ENCODE data around the gene MRPL51.
A peak's percentile ranks its signal among the peaks of the same experiment; 100 is the strongest.
"Not testable (repeated sequence)": the region's sequence is repeated elsewhere in the genome, so short reads cannot be mapped to it uniquely, and the experiment has no call there.

Gene MRPL51

GRCh38 chr12:6469092-6469491 lies 24.0 kb downstream of the MRPL51 start:
- TF ChIP-seq CTCF (IDR thresholded peaks at IDR 0.05; ENCODE audit: control extremely low read depth, extremely low read depth, low read depth, missing control alignments) = no peak
- ChIA-PET POLR2A (interaction anchor here (0.9 to 2.8 kb wide), 6 partner anchors 8 to 70 kb away, joined by 4 to 73 read pairs (median 12); partner anchors contain the start of gene MRPL51), CTCF (interaction anchor here (1.1 to 3.1 kb wide), 4 partner anchors 8 to 69 kb away, joined by 3 to 31 read pairs (median 9); partner anchors contain the start of gene MRPL51)
- no peak for DNase-seq (ENCODE audit: extremely low spot score)

- CTCF ChIA-PET = interaction anchor here (1.1 kb wide), 2 partner anchors 44 to 69 kb away, joined by 3 read pairs; no protein-coding TSS in a partner anchor
- POLR2A ChIA-PET = interaction anchor here (0.9 to 1.4 kb wide), 2 partner anchors 7 to 25 kb away, joined by 4 to 5 read pairs; partner anchors contain the start of gene MRPL51
- no peak for TF ChIP-seq CTCF (IDR thresholded peaks at IDR 0.05; ENCODE audit: control extremely low read depth, extremely low read depth, low read depth, missing control alignments)
- no peak for DNase-seq (ENCODE audit: extremely low spot score)
Observed at GRCh38 chr12:6468283-6468575, 24.8 kb downstream of the MRPL51 start.

GRCh38 chr12:6467571-6468282 lies 25.3 kb downstream of the MRPL51 start:
- ChIA-PET CTCF (interaction anchor here (1.1 kb wide), 2 partner anchors 44 to 70 kb away, joined by 3 read pairs; no protein-coding TSS in a partner anchor), POLR2A (interaction anchor here (1.4 kb wide), 1 partner anchor 26 kb away, joined by 4 read pairs; the partner anchor contains the start of gene MRPL51)
- DNase-seq (ENCODE audit: extremely low spot score) = not testable (repeated sequence)

DNA sequence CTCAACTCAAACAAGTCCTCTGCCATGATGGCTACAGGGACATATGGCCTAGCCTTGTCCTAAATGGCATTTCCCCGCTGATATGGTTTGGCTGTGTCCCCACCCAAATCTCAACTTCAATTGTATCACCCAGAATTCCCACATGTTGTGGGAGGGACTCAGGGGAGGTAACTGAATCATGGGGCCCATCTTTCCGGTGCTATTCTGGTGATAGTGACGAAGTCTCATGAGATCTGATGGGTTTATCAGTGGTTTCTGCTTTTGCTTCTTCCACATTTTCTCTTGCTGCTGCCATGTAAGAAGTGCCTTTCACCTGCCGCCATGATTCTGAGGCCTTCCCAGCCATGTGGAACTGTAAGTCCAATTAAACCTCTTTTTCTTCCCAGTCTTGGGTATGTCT lies 26.3 kb downstream of the MRPL51 start:
- POLR2A ChIA-PET = interaction anchor here (0.5 to 1.4 kb wide), 2 partner anchors 10 to 41 kb away, joined by 3 to 4 read pairs; no protein-coding TSS in a partner anchor
- CTCF ChIA-PET = interaction anchor here (1.1 to 3.7 kb wide), 8 partner anchors 13 to 138 kb away, joined by 3 to 89 read pairs (median 20); partner anchors contain the start of genes CD27, MRPL51 and TAPBPL

DNA sequence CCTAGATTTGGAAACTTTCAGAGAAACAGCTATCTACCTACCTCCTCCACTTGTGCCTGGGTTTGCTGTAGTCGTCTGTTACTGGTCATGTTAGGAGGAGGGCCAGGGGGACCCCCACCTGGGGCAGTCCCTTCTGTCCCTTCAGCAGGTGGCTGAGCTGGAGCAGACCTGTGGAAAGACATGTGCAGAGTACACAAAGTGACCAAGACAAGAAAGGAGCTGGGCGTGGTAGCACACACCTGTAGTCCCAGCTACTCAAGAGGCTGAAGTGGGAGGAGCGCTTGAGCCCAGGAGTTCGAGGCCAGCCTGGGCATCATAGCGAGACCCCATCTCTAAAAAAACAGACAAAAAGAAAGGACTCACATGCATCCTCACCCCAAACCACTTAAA lies 26.9 kb downstream of the MRPL51 start:
- CTCF ChIA-PET = interaction anchor here (0.7 to 3.7 kb wide), 33 partner anchors 8 to 401 kb away, joined by 3 to 89 read pairs (median 5); partner anchors contain the start of genes CD27, GAPDH, MRPL51 and TAPBPL
- DNase-seq (ENCODE audit: extremely low spot score) = no peak
- TF ChIP-seq CTCF (IDR thresholded peaks at IDR 0.05; ENCODE audit: control extremely low read depth, extremely low read depth, low read depth, missing control alignments) = no peak
- POLR2A ChIA-PET = interaction anchor here (0.5 to 1.4 kb wide), 3 partner anchors 10 to 40 kb away, joined by 3 to 5 read pairs (median 4); no protein-coding TSS in a partner anchor

More for the DNA sequence above, 26.3 kb downstream of the MRPL51 start:
- not testable (repeated sequence) for DNase-seq (ENCODE audit: extremely low spot score)

- CTCF ChIA-PET = interaction anchor here (0.7 to 3.7 kb wide), 41 partner anchors 9 to 401 kb away, joined by 3 to 89 read pairs (median 5); partner anchors contain the start of genes CD27, GAPDH, LPAR5 and MRPL51
- DNase-seq (ENCODE audit: extremely low spot score) = no peak
- TF ChIP-seq CTCF (IDR thresholded peaks at IDR 0.05; ENCODE audit: control extremely low read depth, extremely low read depth, low read depth, missing control alignments) = peak; percentile 86
- POLR2A ChIA-PET = interaction anchor here (0.5 to 1.5 kb wide), 6 partner anchors 16 to 142 kb away, joined by 3 to 6 read pairs (median 4); partner anchors contain the start of gene GAPDH
Observed at GRCh38 chr12:6465467-6466183, 27.4 kb downstream of the MRPL51 start.

DNA sequence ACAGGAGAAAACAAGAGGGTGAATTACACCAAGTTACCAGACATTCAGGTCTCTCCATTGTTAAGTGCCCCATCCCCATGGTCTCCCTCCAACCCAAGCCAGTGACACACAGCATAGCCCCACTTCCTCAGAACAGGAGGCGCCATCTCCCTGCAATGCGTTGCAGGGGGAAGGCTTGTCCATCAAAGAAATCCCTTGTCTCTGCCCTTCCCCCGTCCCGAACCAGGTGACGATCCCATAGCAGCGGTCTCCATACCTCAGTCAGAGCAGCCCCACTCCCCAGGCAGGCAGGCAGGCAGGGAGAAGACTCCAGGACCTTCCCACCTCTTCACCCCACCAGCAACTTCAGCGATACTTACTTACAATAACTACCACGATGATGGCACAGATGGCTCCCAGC lies 28.5 kb downstream of the MRPL51 start:
- POLR2A ChIA-PET = interaction anchor here (1.5 kb wide), 1 partner anchor 70 kb away, joined by 6 read pairs; the partner anchor contains the start of gene GAPDH
- CTCF ChIA-PET = interaction anchor here (1.0 to 8.0 kb wide), 20 partner anchors 10 to 400 kb away, joined by 3 to 89 read pairs (median 12); partner anchors contain the start of genes CD27, LPAR5, MRPL51 and TAPBPL
- DNase-seq (ENCODE audit: extremely low spot score) = no peak

More for the DNA sequence above, 28.5 kb downstream of the MRPL51 start:
- no peak for TF ChIP-seq CTCF (IDR thresholded peaks at IDR 0.05; ENCODE audit: control extremely low read depth, extremely low read depth, low read depth, missing control alignments)

Measured in GM10248 (cell line).